Nephron (organoid): ENCODE data around the gene CLIC5.

ENCODE experiments used
- H3K27ac Mint-ChIP-seq, 3 experiments: 2 replicates each; pipeline ENCODE4 v1.8.0; 2020; ENCODE audit warnings: mixed read lengths in 3 of 3, mild to moderate bottlenecking in 2 of 3, moderate library complexity in 1 of 3
- H3K27me3 Mint-ChIP-seq: 2 replicates; pipeline ENCODE4 v1.8.0; 2021; ENCODE audit warnings: low read depth, mild to moderate bottlenecking, moderate library complexity, mixed read lengths
- H3K36me3 Mint-ChIP-seq: 2 replicates; pipeline ENCODE4 v1.8.0; 2020; ENCODE audit warnings: low read depth, mixed read lengths
- H3K4me1 Mint-ChIP-seq: 2 replicates; pipeline ENCODE4 v1.8.0; 2020; ENCODE audit warnings: mixed read lengths
- H3K4me3 Mint-ChIP-seq, 3 experiments: 2 replicates each; pipeline ENCODE4 v1.8.0; 2020; ENCODE audit warnings: mild to moderate bottlenecking in 3 of 3, mixed read lengths in 3 of 3, moderate library complexity in 2 of 3
- H3K9me3 Mint-ChIP-seq: 2 replicates; pipeline ENCODE4 v1.8.0; 2020; ENCODE audit warnings: mixed read lengths
- CTCF ChIP-seq, 3 experiments: fragments of 200-600 bp; sonication (generic); IDR thresholded peaks; one replicate each; pipeline ENCODE4 v1.5.0; 2021; ENCODE audit warnings: antibody characterized with exemption in 3 of 3; ENCODE audit not compliant: unreplicated experiment in 3 of 3

Gene CLIC5

GRCh38 chr6:45850378-45851033, 165.2 kb downstream of the CLIC5 start:
- Mint-ChIP-seq H3K36me3 (no peaks in the 10 kb centered on the region), H3K4me3 (no peak overlapping the region), H3K27ac (no peak overlapping the region), H3K9me3 (peaks cover 4% of the 10 kb centered on the region), H3K27me3 (peaks cover 4% of the 10 kb centered on the region), H3K4me1 (peaks cover 30% of the 10 kb centered on the region)
- TF ChIP-seq CTCF (IDR thresholded peaks at IDR 0.05; ENCODE audit: unreplicated experiment in 3 of 3), result no peak

- no peak overlapping the region for H3K4me3 Mint-ChIP-seq
- peaks cover 4% of the 10 kb centered on the region for H3K9me3 Mint-ChIP-seq
- H3K4me1 Mint-ChIP-seq, result no peaks in the 10 kb centered on the region
- no peaks in the 10 kb centered on the region for H3K36me3 Mint-ChIP-seq
- H3K27me3 Mint-ChIP-seq, result no peaks in the 10 kb centered on the region
- no peak overlapping the region for H3K27ac Mint-ChIP-seq
- TF ChIP-seq CTCF (IDR thresholded peaks at IDR 0.05; ENCODE audit: unreplicated experiment in 3 of 3), result no peak
These were observed 170.1 kb downstream of the CLIC5 start for GRCh38 chr6:45845567-45845966.

- H3K27me3 Mint-ChIP-seq, result no peaks in the 10 kb centered on the region
- H3K9me3 Mint-ChIP-seq, result peaks cover 4% of the 10 kb centered on the region
- TF ChIP-seq CTCF (IDR thresholded peaks at IDR 0.05; ENCODE audit: unreplicated experiment in 3 of 3), result no peak
- H3K4me3 Mint-ChIP-seq, result no peak overlapping the region
- H3K36me3 Mint-ChIP-seq, result no peaks in the 10 kb centered on the region
- no peaks in the 10 kb centered on the region for H3K4me1 Mint-ChIP-seq
- H3K27ac Mint-ChIP-seq, result no peak overlapping the region
These were observed 170.7 kb downstream of the CLIC5 start for GRCh38 chr6:45844986-45845385.

- H3K27me3 Mint-ChIP-seq, result peaks cover 5% of the 10 kb centered on the region
- TF ChIP-seq CTCF (IDR thresholded peaks at IDR 0.05; ENCODE audit: unreplicated experiment in 3 of 3), result no peak
- no peak overlapping the region for H3K4me3 Mint-ChIP-seq
- H3K4me1 Mint-ChIP-seq, result no peaks in the 10 kb centered on the region
- H3K27ac Mint-ChIP-seq, result no peak overlapping the region
- no peaks in the 10 kb centered on the region for H3K36me3 Mint-ChIP-seq
- H3K9me3 Mint-ChIP-seq, result no peaks in the 10 kb centered on the region
These were observed 171.7 kb downstream of the CLIC5 start for GRCh38 chr6:45843848-45844521.

GRCh38 chr6:45841062-45841461, 174.6 kb downstream of the CLIC5 start:
- Mint-ChIP-seq H3K27ac (no peak overlapping the region), H3K27me3 (peaks cover 7% of the 10 kb centered on the region), H3K36me3 (no peaks in the 10 kb centered on the region), H3K4me3 (no peak overlapping the region), H3K4me1 (no peaks in the 10 kb centered on the region), H3K9me3 (no peaks in the 10 kb centered on the region)
- TF ChIP-seq CTCF (IDR thresholded peaks at IDR 0.05; ENCODE audit: unreplicated experiment in 3 of 3), result no peak

GRCh38 chr6:45838996-45839395, 176.7 kb downstream of the CLIC5 start:
- H3K27ac Mint-ChIP-seq, result no peak overlapping the region
- H3K9me3 Mint-ChIP-seq, result no peaks in the 10 kb centered on the region

More at GRCh38 chr6:45838996-45839395, 176.7 kb downstream of the CLIC5 start:
- no peaks in the 10 kb centered on the region for H3K36me3 Mint-ChIP-seq
- peaks cover 14% of the 10 kb centered on the region for H3K27me3 Mint-ChIP-seq
- H3K4me1 Mint-ChIP-seq, result no peaks in the 10 kb centered on the region
- TF ChIP-seq CTCF (IDR thresholded peaks at IDR 0.05; ENCODE audit: unreplicated experiment in 3 of 3), result no peak
- H3K4me3 Mint-ChIP-seq, result no peak overlapping the region
